Fibroblast of skin of scalp (primary cell): Measurements from ENCODE around the gene GPC2.
A peak's percentile ranks its signal among the peaks of the same experiment; 100 is the strongest.
"Not testable (repeated sequence)": the region's sequence is repeated elsewhere in the genome, so short reads cannot be mapped to it uniquely, and the experiment has no call there.

Experiments
- DNase-seq: peaks from one replicate; pipeline ENCODE4 v3.0.0-alpha.2; 2013

GPC2 gene

GRCh38 chr7:100200693-100201092, 23.5 kb upstream of the GPC2 start:
- DNase-seq, result no peak

- DNase-seq, result no peak
Observed at GRCh38 chr7:100198266-100198665, 21.1 kb upstream of the GPC2 start.

GRCh38 chr7:100195901-100196322, 18.7 kb upstream of the GPC2 start:
- DNase-seq, result not testable (repeated sequence)

- DNase-seq, result no peak
Observed at GRCh38 chr7:100195222-100195621, 18.0 kb upstream of the GPC2 start.

GRCh38 chr7:100192969-100193368, 15.8 kb upstream of the GPC2 start:
- DNase-seq, result no peak

- DNase-seq, result not testable (repeated sequence)
Observed at GRCh38 chr7:100192281-100192862, 15.2 kb upstream of the GPC2 start.

GRCh38 chr7:100191775-100192174, 14.6 kb upstream of the GPC2 start:
- DNase-seq, result peak; percentile 34

- DNase-seq, result peak; percentile 82
Observed at GRCh38 chr7:100190048-100190711, 13.0 kb upstream of the GPC2 start.

- no peak for DNase-seq
Observed at GRCh38 chr7:100189061-100189460, 11.9 kb upstream of the GPC2 start.

GRCh38 chr7:100185726-100186125, 8.5 kb upstream of the GPC2 start:
- DNase-seq, result no peak

- DNase-seq, result not testable (repeated sequence)
Observed at GRCh38 chr7:100183090-100183489, 5.9 kb upstream of the GPC2 start.

GRCh38 chr7:100182616-100183015, 5.4 kb upstream of the GPC2 start:
- DNase-seq, result not testable (repeated sequence)

- not testable (repeated sequence) for DNase-seq
Observed at GRCh38 chr7:100180084-100180483, 2.9 kb upstream of the GPC2 start.

GRCh38 chr7:100176096-100177044, 811 bp downstream of the GPC2 start:
- no peak for DNase-seq

- no peak for DNase-seq
Observed at GRCh38 chr7:100175296-100175935, 1.8 kb downstream of the GPC2 start.

GRCh38 chr7:100174582-100174981, 2.6 kb downstream of the GPC2 start:
- DNase-seq, result no peak

GRCh38 chr7:100173806-100174495, 3.2 kb downstream of the GPC2 start:
- no peak for DNase-seq

- no peak for DNase-seq
Observed at GRCh38 chr7:100171840-100172239, 5.3 kb downstream of the GPC2 start.

GRCh38 chr7:100171087-100171681, 6.0 kb downstream of the GPC2 start:
- no peak for DNase-seq

GRCh38 chr7:100170101-100170897, 6.9 kb downstream of the GPC2 start:
- no peak for DNase-seq
